OCI-LY1 (cell line): Measurements from ENCODE around the gene TAGLN.

Experiments used
- H2AFZ ChIP-seq: fragments of 200-600 bp; sonication (generic), shearing (Covaris generic); 2 replicates; pipeline ENCODE4 v1.6.0; 2014; ENCODE audit warnings: antibody characterized with exemption, mild to moderate bottlenecking, low read length
- H3F3A ChIP-seq: fragments of 200-600 bp; sonication (generic), shearing (Covaris generic); 2 replicates; pipeline ENCODE4 v1.6.0; 2014; ENCODE audit warnings: mild to moderate bottlenecking, antibody characterized with exemption, low read length, moderate library complexity; ENCODE audit not compliant: insufficient read depth
- H3K27ac ChIP-seq: fragments of 200-600 bp; sonication (generic); 2 replicates; pipeline ENCODE4 v1.5.1; 2014; ENCODE audit warnings: low read length, mixed run types, mild to moderate bottlenecking, low read depth; ENCODE audit not compliant: poor library complexity, severe bottlenecking
- H3K27me3 ChIP-seq: fragments of 200-600 bp; sonication (generic); 2 replicates; pipeline ENCODE4 v1.6.0; 2014; ENCODE audit warnings: antibody characterized with exemption, mild to moderate bottlenecking, low read length, moderate library complexity; ENCODE audit not compliant: insufficient read depth
- H3K36me3 ChIP-seq: fragments of 200-600 bp; sonication (generic); 2 replicates; pipeline ENCODE4 v1.6.1; 2014; ENCODE audit warnings: mild to moderate bottlenecking, antibody characterized with exemption, low read length, moderate library complexity, mixed read lengths; ENCODE audit not compliant: insufficient read depth
- H3K4me1 ChIP-seq: fragments of 200-600 bp; sonication (generic); 2 replicates; pipeline ENCODE4 v1.5.1; 2014; ENCODE audit warnings: mild to moderate bottlenecking, low read length, moderate library complexity; ENCODE audit not compliant: insufficient read depth, severe bottlenecking
- H3K4me2 ChIP-seq: fragments of 200-600 bp; sonication (generic), shearing (Covaris generic); 2 replicates; pipeline ENCODE4 v1.6.1; 2014; ENCODE audit warnings: low read length
- H3K4me3 ChIP-seq: fragments of 200-600 bp; sonication (generic); 2 replicates; pipeline ENCODE4 v1.5.1; 2014; ENCODE audit warnings: low read length, low read depth, mild to moderate bottlenecking, mixed read lengths; ENCODE audit not compliant: poor library complexity, severe bottlenecking
- H3K79me2 ChIP-seq: fragments of 200-600 bp; shearing (Covaris generic); 2 replicates; pipeline ENCODE4 v1.6.1; 2016; ENCODE audit warnings: mixed run types, low read length, mixed read lengths; ENCODE audit not compliant: insufficient read depth
- H3K9ac ChIP-seq: fragments of 200-600 bp; sonication (generic), shearing (Covaris generic); 2 replicates; pipeline ENCODE4 v1.6.1; 2014; ENCODE audit warnings: mild to moderate bottlenecking, low read length, mixed read lengths
- H3K9me2 ChIP-seq: fragments of 200-600 bp; sonication (generic), shearing (Covaris generic); 2 replicates; pipeline ENCODE4 v1.6.1; 2014; ENCODE audit warnings: low read depth, mild to moderate bottlenecking, low read length, mixed read lengths
- H3K9me3 ChIP-seq: fragments of 200-600 bp; shearing (Covaris generic); 2 replicates; pipeline ENCODE4 v1.6.1; 2014; ENCODE audit warnings: low read length, mixed read lengths
- H4K20me1 ChIP-seq: fragments of 200-600 bp; sonication (generic), shearing (Covaris generic); 2 replicates; pipeline ENCODE4 v1.6.0; 2016; ENCODE audit warnings: mild to moderate bottlenecking, low read length; ENCODE audit not compliant: insufficient read depth
- CTCF ChIP-seq: fragments of 200-600 bp; sonication (generic), shearing (Covaris generic); IDR thresholded peaks from 2 replicates; pipeline ENCODE4 v1.5.1; 2017; ENCODE audit warnings: mild to moderate bottlenecking, antibody characterized with exemption, low read length, moderate library complexity, mixed read lengths
- EZH2 ChIP-seq: fragments of 200-600 bp; sonication (generic), shearing (Covaris generic); IDR thresholded peaks from 2 replicates; pipeline ENCODE4 v1.8.0; 2017; ENCODE audit warnings: borderline replicate concordance, mixed run types, mild to moderate bottlenecking, antibody characterized with exemption, low read length, moderate library complexity, mixed read lengths

TAGLN gene

GRCh38 chr11:117157507-117157906, 41.7 kb upstream of the TAGLN start:
- Histone ChIP-seq H2AFZ (no peak overlapping the region), H3K4me1 (peaks cover 7% of the 10 kb centered on the region), H3K27ac (no peak overlapping the region), H3K79me2 (peaks cover 70% of the 10 kb centered on the region), H4K20me1 (no peaks in the 10 kb centered on the region), H3F3A (no peaks in the 10 kb centered on the region), H3K9me2 (no peaks in the 10 kb centered on the region), H3K9ac (no peak overlapping the region), H3K4me3 (no peak overlapping the region), H3K9me3 (no peaks in the 10 kb centered on the region), H3K36me3 (peaks cover 69% of the 10 kb centered on the region), H3K4me2 (no peak overlapping the region), H3K27me3 (no peaks in the 10 kb centered on the region)
- TF ChIP-seq CTCF (no peak), EZH2 (no peak)

- Histone ChIP-seq H3K79me2 (peaks cover 46% of the 10 kb centered on the region), H3K4me2 (no peak overlapping the region), H3K4me1 (peaks cover 7% of the 10 kb centered on the region), H3K4me3 (no peak overlapping the region), H4K20me1 (no peaks in the 10 kb centered on the region), H3K27ac (no peak overlapping the region), H2AFZ (no peak overlapping the region), H3F3A (no peaks in the 10 kb centered on the region), H3K9me2 (no peaks in the 10 kb centered on the region), H3K27me3 (no peaks in the 10 kb centered on the region), H3K9ac (no peak overlapping the region), H3K36me3 (peaks cover 71% of the 10 kb centered on the region), H3K9me3 (no peaks in the 10 kb centered on the region)
- no peak for TF ChIP-seq EZH2
- no peak for TF ChIP-seq CTCF
Measured at GRCh38 chr11:117159892-117160291, 39.3 kb upstream of the TAGLN start.

GRCh38 chr11:117160826-117161225, 38.3 kb upstream of the TAGLN start:
- Histone ChIP-seq H3K36me3 (peaks cover 71% of the 10 kb centered on the region), H3F3A (no peaks in the 10 kb centered on the region), H3K4me2 (no peak overlapping the region), H3K9ac (no peak overlapping the region), H3K4me1 (peaks cover 5% of the 10 kb centered on the region), H3K4me3 (no peak overlapping the region), H3K9me3 (no peaks in the 10 kb centered on the region), H3K79me2 (peaks cover 37% of the 10 kb centered on the region), H4K20me1 (no peaks in the 10 kb centered on the region), H3K27me3 (no peaks in the 10 kb centered on the region), H2AFZ (no peak overlapping the region), H3K27ac (no peak overlapping the region), H3K9me2 (no peaks in the 10 kb centered on the region)
- TF ChIP-seq CTCF (no peak), EZH2 (no peak)
